ENCODE data around the gene TXLNG. TPM values are rescaled to one million over a fixed set of nuclear protein-coding genes. Genes with fewer than 3 reads are reported as not detected.

The TXLNG gene
- total RNA-seq, 3 donors from 2014 or later = 8.5 to 13.2 (median 8.9) TPM

DNA sequence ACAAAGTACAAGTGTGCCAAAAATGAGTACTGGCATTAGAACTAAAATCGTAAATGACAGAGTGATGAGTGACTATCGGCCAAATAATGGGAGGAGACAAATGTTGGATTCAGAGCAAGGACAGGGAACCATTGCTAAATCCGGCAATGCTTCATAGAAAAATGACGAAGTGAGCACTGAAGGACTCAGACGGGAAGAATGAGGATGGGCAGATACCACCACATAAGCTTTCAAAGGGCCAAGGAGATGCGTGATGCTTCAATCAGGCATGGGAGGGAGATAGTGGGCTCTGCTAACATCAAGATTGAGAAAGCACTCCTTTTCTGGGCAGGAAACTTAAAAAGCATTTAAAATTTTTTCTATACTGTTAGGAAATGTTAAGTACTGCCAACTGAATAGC, 62.3 kb downstream of the TXLNG start:
- Histone ChIP-seq H3K4me3 (no peak overlapping the region), H3K36me3 (ENCODE audit: low read depth) (no peaks in the 10 kb centered on the region)
- intact Hi-C loops (cut with DNase I, micrococcal nuclease) = no loop called here

DNA sequence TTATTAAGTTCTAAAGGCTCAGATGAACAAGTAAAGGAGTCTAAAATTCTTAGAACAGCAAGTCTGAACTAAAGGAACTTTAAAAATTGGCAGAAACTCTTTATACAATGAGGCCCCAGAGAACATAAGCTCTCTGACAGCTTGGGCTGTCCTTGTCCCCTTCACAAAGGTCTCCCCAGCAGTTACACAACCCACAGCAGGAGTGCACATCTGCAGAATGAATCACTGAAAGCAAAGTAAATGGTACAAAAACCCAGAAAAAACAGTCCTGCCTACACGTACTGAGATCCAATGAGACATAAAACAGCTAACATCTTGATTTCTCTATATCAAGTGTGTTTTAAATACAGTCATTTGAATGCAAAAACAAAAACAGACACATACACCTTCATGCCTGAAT, 65.2 kb downstream of the TXLNG start:
- ATAC-seq = no peak
- H3K4me1 ChIP-seq (ENCODE audit: low read depth) = no peaks in the 10 kb centered on the region
- no peak for DNase-seq
- no peaks in the 10 kb centered on the region for H3K9me3 ChIP-seq
- no peaks in the 10 kb centered on the region for H3K36me3 ChIP-seq (ENCODE audit: low read depth)
- H3K4me3 ChIP-seq = no peak overlapping the region
- intact Hi-C loops (cut with DNase I, micrococcal nuclease) = no loop called here
- TF ChIP-seq, protein P1, sequence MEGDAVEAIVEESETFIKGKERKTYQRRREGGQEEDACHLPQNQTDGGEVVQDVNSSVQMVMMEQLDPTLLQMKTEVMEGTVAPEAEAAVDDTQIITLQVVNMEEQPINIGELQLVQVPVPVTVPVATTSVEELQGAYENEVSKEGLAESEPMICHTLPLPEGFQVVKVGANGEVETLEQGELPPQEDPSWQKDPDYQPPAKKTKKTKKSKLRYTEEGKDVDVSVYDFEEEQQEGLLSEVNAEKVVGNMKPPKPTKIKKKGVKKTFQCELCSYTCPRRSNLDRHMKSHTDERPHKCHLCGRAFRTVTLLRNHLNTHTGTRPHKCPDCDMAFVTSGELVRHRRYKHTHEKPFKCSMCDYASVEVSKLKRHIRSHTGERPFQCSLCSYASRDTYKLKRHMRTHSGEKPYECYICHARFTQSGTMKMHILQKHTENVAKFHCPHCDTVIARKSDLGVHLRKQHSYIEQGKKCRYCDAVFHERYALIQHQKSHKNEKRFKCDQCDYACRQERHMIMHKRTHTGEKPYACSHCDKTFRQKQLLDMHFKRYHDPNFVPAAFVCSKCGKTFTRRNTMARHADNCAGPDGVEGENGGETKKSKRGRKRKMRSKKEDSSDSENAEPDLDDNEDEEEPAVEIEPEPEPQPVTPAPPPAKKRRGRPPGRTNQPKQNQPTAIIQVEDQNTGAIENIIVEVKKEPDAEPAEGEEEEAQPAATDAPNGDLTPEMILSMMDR (IDR thresholded peaks at IDR 0.05) = no peak

More for the DNA sequence above, 62.3 kb downstream of the TXLNG start:
- no peak for DNase-seq
- TF ChIP-seq, protein P1 (IDR thresholded peaks at IDR 0.05) = no peak
- Histone ChIP-seq H3K9me3 (no peaks in the 10 kb centered on the region), H3K4me1 (ENCODE audit: low read depth) (no peaks in the 10 kb centered on the region)
- ATAC-seq = no peak

GRCh38 chrX:16851827-16852226, 65.6 kb downstream of the TXLNG start:
- no peak for ATAC-seq
- Histone ChIP-seq H3K9me3 (no peaks in the 10 kb centered on the region), H3K4me1 (ENCODE audit: low read depth) (no peaks in the 10 kb centered on the region), H3K4me3 (no peak overlapping the region), H3K36me3 (ENCODE audit: low read depth) (no peaks in the 10 kb centered on the region)
- DNase-seq = no peak
- intact Hi-C loops (cut with DNase I, micrococcal nuclease) = no loop called here
- TF ChIP-seq, protein P1 (IDR thresholded peaks at IDR 0.05) = no peak

- Histone ChIP-seq H3K9me3 (no peaks in the 10 kb centered on the region), H3K4me1 (ENCODE audit: low read depth) (no peaks in the 10 kb centered on the region), H3K36me3 (ENCODE audit: low read depth) (no peaks in the 10 kb centered on the region), H3K4me3 (no peak overlapping the region)
- DNase-seq (no peak), ATAC-seq (no peak)
- intact Hi-C loops (cut with DNase I, micrococcal nuclease) = no loop called here
- TF ChIP-seq, protein P1 (IDR thresholded peaks at IDR 0.05) = no peak
Observed at GRCh38 chrX:16852617-16853179, 66.4 kb downstream of the TXLNG start.

GRCh38 chrX:16853537-16853936, 67.3 kb downstream of the TXLNG start:
- Histone ChIP-seq H3K4me3 (no peak overlapping the region), H3K4me1 (ENCODE audit: low read depth) (no peaks in the 10 kb centered on the region), H3K9me3 (no peaks in the 10 kb centered on the region), H3K36me3 (ENCODE audit: low read depth) (no peaks in the 10 kb centered on the region)
- ATAC-seq (no peak), DNase-seq (no peak)
- intact Hi-C loops (cut with DNase I, micrococcal nuclease) = no loop called here
- TF ChIP-seq, protein P1 (IDR thresholded peaks at IDR 0.05) = no peak

All from mucosa of descending colon (tissue), 3 donors.